Measurements from ENCODE around the gene ERVH48-1.
"Not testable (repeated sequence)": the region's sequence is repeated elsewhere in the genome, so short reads cannot be mapped to it uniquely, and the experiment has no call there.

Gene ERVH48-1

GRCh38 chr21:42931560-42932235, 6.3 kb upstream of the ERVH48-1 start:
- no peak for TF ChIP-seq ZNF274 (IDR thresholded peaks at IDR 0.05; ENCODE audit: low read depth, low read length)
- H3K4me3 ChIP-seq (ENCODE audit: low read length): no peak overlapping the region

- no peak overlapping the region for H3K4me3 ChIP-seq (ENCODE audit: low read length)
- TF ChIP-seq ZNF274 (IDR thresholded peaks at IDR 0.05; ENCODE audit: low read depth, low read length): no peak
Observed at GRCh38 chr21:42929969-42930368, 4.5 kb upstream of the ERVH48-1 start.

GRCh38 chr21:42927474-42928200, 2.2 kb upstream of the ERVH48-1 start:
- not testable (repeated sequence) for H3K4me3 ChIP-seq (ENCODE audit: low read length)

- no peak overlapping the region; the same call in 1 of the 2 replicates for H3K4me3 ChIP-seq (ENCODE audit: low read length)
Observed at GRCh38 chr21:42924433-42924751, 1.0 kb downstream of the ERVH48-1 start.

GRCh38 chr21:42923553-42924432, 1.6 kb downstream of the ERVH48-1 start:
- no peak overlapping the region; the same call in 1 of the 2 replicates for H3K4me3 ChIP-seq (ENCODE audit: low read length)
- TF ChIP-seq ZNF274 (IDR thresholded peaks at IDR 0.05; ENCODE audit: low read depth, low read length): no peak

More at GRCh38 chr21:42924433-42924751, 1.0 kb downstream of the ERVH48-1 start:
- no peak for TF ChIP-seq ZNF274 (IDR thresholded peaks at IDR 0.05; ENCODE audit: low read depth, low read length)

GRCh38 chr21:42922918-42923317, 2.5 kb downstream of the ERVH48-1 start:
- no peak for TF ChIP-seq ZNF274 (IDR thresholded peaks at IDR 0.05; ENCODE audit: low read depth, low read length)

GRCh38 chr21:42921927-42922326, 3.5 kb downstream of the ERVH48-1 start:
- TF ChIP-seq ZNF274 (IDR thresholded peaks at IDR 0.05; ENCODE audit: low read depth, low read length): no peak
- H3K4me3 ChIP-seq (ENCODE audit: low read length): no peak overlapping the region

More at GRCh38 chr21:42922918-42923317, 2.5 kb downstream of the ERVH48-1 start:
- no peak overlapping the region for H3K4me3 ChIP-seq (ENCODE audit: low read length)

GRCh38 chr21:42918291-42918690, 7.1 kb downstream of the ERVH48-1 start:
- H3K4me3 ChIP-seq (ENCODE audit: low read length): no peak overlapping the region
- TF ChIP-seq ZNF274 (IDR thresholded peaks at IDR 0.05; ENCODE audit: low read depth, low read length): no peak

GRCh38 chr21:42913476-42913875, 12.0 kb downstream of the ERVH48-1 start:
- H3K4me3 ChIP-seq (ENCODE audit: low read length): no peak overlapping the region
- no peak for TF ChIP-seq ZNF274 (IDR thresholded peaks at IDR 0.05; ENCODE audit: low read depth, low read length)

- not testable (repeated sequence) for H3K4me3 ChIP-seq (ENCODE audit: low read length)
Observed at GRCh38 chr21:42911920-42912319, 13.5 kb downstream of the ERVH48-1 start.

GRCh38 chr21:42908484-42908883, 16.9 kb downstream of the ERVH48-1 start:
- not testable (repeated sequence) for H3K4me3 ChIP-seq (ENCODE audit: low read length)

GRCh38 chr21:42906233-42906632, 19.2 kb downstream of the ERVH48-1 start:
- no peak overlapping the region for H3K4me3 ChIP-seq (ENCODE audit: low read length)
- TF ChIP-seq ZNF274 (IDR thresholded peaks at IDR 0.05; ENCODE audit: low read depth, low read length): no peak

- no peak overlapping the region for H3K4me3 ChIP-seq (ENCODE audit: low read length)
- no peak for TF ChIP-seq ZNF274 (IDR thresholded peaks at IDR 0.05; ENCODE audit: low read depth, low read length)
Observed at GRCh38 chr21:42905195-42905594, 20.2 kb downstream of the ERVH48-1 start.

- no peak for TF ChIP-seq ZNF274 (IDR thresholded peaks at IDR 0.05; ENCODE audit: low read depth, low read length)
- H3K4me3 ChIP-seq (ENCODE audit: low read length): no peak overlapping the region
Observed at GRCh38 chr21:42903817-42904216, 21.6 kb downstream of the ERVH48-1 start.

GRCh38 chr21:42900446-42900845, 25.0 kb downstream of the ERVH48-1 start:
- TF ChIP-seq ZNF274 (IDR thresholded peaks at IDR 0.05; ENCODE audit: low read depth, low read length): no peak
- H3K4me3 ChIP-seq (ENCODE audit: low read length): no peak overlapping the region

Data from GM08714 (cell line).